Measurements from ENCODE around the gene RHEBL1.

RHEBL1 gene

DNA sequence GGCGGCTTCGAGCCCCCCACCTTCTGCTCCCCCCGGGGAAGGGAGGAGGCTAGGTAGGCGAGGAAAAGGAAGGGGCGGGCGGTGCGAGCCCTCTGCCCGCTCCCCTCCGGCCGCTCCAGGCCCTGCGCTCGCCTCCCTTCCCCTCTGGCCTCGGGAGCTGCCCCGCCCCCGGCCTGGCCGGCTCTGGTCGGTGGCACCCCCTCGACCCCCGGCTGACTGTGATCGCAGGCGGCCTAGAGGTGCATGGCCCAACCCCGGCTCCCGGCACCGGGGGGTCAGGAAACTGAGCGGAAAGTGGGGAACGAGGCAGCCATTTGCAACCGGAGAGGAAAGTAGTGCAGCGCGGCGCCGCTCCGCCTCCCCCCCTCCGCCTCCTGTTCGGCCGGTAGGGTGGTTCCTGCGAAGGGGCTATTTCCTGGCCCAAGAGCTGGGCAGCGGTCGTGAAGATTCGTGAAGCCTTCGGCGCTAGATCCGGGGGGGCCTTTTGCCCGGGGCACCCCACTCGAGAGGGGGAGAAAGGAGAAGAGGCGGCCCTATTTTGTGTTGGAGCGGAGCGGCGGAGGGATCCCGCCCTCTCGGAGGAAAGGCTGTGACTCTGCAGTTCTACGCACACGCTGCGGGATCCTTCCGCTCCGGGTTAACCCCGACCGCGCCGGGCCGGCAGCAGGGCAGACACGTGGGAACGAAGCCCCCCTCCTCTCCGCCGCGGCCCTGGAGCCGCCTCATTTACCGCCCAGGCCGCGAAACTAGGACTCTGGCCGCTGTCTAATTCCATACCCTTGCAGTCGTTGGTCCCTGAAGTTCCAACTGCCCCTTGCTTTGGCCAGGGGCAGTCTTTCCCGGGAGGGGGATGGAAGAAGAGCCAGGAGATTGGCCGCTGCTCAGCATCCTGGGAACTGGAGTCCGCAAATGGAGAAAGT, 9.3 kb downstream of the RHEBL1 start, which contains the start of gene KMT2D:
Gene KMT2D, minus strand, starts transcription at position 558 of the 920 bp plus-strand sequence. CDS start 5,470 bp downstream, outside the sequence.
- peak within 1 kb of the TSS; percentile 88 for H3K4me3 ChIP-seq (ENCODE audit: low read depth, low read length)
- in situ Hi-C loops (cut with HindIII; ENCODE audit: low sequenced_read_pairs), result loop anchor here (10.0 kb wide), 2 partner anchors 144 to 174 kb away; no protein-coding TSS in a partner anchor
- TF ChIP-seq, protein P1, sequence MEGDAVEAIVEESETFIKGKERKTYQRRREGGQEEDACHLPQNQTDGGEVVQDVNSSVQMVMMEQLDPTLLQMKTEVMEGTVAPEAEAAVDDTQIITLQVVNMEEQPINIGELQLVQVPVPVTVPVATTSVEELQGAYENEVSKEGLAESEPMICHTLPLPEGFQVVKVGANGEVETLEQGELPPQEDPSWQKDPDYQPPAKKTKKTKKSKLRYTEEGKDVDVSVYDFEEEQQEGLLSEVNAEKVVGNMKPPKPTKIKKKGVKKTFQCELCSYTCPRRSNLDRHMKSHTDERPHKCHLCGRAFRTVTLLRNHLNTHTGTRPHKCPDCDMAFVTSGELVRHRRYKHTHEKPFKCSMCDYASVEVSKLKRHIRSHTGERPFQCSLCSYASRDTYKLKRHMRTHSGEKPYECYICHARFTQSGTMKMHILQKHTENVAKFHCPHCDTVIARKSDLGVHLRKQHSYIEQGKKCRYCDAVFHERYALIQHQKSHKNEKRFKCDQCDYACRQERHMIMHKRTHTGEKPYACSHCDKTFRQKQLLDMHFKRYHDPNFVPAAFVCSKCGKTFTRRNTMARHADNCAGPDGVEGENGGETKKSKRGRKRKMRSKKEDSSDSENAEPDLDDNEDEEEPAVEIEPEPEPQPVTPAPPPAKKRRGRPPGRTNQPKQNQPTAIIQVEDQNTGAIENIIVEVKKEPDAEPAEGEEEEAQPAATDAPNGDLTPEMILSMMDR (IDR thresholded peaks at IDR 0.05; ENCODE audit: low read depth, low read length, missing control alignments), result peak; percentile 41
- peak; percentile 90 for DNase-seq (ENCODE audit: low read depth)

DNA sequence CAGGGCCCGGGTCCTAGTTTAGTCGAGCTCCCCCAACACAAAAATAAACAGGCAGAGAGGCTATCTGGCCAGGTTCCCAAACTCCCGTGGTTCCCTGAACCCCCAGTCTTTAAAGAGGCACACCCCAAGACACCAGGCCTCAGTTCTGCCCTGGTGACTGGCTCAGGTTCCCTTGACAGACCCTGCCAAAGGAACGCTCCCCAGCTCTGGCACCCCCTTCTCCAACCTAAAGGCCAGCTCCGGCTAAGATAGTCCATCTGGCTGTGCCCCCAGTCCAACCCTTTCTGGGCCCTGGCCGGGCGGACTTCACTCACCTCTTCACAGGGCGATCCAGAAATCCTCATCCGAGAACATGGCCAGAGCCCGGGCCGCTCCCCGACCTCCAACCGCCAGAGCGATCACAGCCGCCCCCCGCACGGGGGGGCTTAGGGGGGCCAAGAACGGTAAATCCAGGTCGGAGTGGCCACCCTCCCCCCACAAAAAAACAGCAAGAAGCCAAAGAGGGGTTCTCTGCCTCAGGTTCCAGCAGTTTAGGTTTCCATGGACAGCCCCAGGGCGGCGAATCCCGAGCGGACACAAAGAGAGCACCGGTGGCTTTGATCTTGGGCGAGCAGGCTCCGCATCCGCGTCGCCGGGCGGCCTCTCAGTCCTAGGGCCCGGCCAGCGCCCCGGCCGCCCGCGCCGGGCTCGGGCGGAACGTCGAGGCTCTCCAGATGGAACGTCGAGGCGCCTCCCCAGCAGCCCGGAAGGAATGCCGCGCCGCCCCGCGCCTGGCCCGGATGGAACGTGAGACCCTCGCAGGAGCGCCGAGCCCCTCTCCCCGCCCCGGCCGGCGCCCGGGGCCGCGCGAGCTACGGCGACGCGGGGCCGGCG, 10.2 kb downstream of the RHEBL1 start:
- in situ Hi-C loops (cut with HindIII; ENCODE audit: low sequenced_read_pairs), result loop anchor here (10.0 kb wide), 2 partner anchors 145 to 175 kb away; no protein-coding TSS in a partner anchor
- DNase-seq (ENCODE audit: low read depth), result no peak
- peak overlapping the region; percentile 88 for H3K4me3 ChIP-seq (ENCODE audit: low read depth, low read length)
- TF ChIP-seq, protein P1 (IDR thresholded peaks at IDR 0.05; ENCODE audit: low read depth, low read length, missing control alignments), result no peak

DNA sequence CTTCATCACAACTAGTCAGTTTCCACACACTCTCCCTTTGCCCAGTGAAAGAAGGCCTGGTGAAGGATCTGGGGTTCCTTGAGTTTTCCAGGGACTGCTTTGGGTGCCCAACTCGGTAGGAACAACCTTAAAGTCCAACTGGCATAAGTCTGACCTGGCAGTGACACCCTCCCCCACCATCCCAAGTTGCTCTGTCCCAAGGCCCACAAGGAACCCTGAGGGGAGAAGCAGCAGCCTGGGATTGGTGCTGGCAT, 10.8 kb downstream of the RHEBL1 start:
- TF ChIP-seq, protein P1 (IDR thresholded peaks at IDR 0.05; ENCODE audit: low read depth, low read length, missing control alignments), result no peak
- peak overlapping the region; percentile 88 for H3K4me3 ChIP-seq (ENCODE audit: low read depth, low read length)
- in situ Hi-C loops (cut with HindIII; ENCODE audit: low sequenced_read_pairs), result no loop called here
- no peak for DNase-seq (ENCODE audit: low read depth)

DNA sequence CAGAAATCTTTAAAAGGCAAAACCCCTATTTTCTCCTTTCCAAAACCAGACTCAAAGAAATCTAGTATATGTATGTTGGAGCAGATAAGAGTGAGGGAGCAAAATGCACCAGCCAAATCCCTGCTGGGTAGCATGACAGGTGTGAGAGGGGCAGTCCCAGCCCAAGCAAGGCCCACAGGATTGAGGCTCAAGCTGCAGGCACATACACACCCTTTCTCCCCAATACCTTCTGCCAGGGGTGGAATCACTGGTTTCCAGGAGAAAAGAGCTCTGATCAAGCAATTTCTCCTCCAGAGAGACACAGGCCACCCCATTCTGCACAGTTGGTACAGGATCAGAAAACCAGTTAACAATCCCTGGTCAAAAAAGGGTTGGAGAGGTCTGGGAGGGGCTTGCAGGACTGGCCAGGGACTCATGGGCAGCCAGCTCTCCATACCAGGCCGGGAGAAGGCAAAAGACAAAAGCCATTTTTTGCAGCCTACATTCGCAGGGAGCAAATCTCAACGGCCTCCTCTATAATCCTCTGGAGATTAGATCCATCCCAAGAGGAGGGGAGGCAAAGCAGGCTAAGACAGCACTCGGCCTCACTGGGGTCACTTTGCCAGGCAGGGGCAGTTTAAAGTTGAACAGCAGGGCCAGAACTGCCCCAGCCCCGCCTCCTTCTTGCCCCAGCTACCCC, 11.3 kb downstream of the RHEBL1 start:
- in situ Hi-C loops (cut with HindIII; ENCODE audit: low sequenced_read_pairs), result no loop called here

DNA sequence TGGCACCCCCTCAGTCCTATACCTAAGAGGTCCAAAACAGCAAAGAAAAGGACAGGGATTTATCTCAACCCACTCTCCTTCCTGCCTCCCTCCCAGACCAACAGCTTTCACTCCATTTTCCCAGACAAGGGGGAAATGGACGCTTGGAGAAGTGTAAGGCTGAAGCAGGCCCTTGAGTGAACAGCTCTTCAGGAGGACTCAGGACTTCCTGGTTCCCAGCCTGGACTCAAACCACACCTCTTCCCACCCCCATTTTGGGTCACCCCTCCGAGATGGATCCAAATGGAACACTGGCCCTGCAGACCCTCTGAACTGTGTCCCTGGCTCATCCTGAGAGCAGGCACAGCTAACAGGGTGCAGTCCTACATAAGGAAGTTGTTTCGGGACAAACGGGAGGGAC, 11.9 kb downstream of the RHEBL1 start:
- peak overlapping the region; percentile 88 for H3K4me3 ChIP-seq (ENCODE audit: low read depth, low read length)
- DNase-seq (ENCODE audit: low read depth), result no peak
- TF ChIP-seq, protein P1 (IDR thresholded peaks at IDR 0.05; ENCODE audit: low read depth, low read length, missing control alignments), result no peak
- in situ Hi-C loops (cut with HindIII; ENCODE audit: low sequenced_read_pairs), result no loop called here

More for the DNA sequence above, 11.3 kb downstream of the RHEBL1 start:
- TF ChIP-seq, protein P1 (IDR thresholded peaks at IDR 0.05; ENCODE audit: low read depth, low read length, missing control alignments), result no peak
- DNase-seq (ENCODE audit: low read depth), result no peak
- peak overlapping the region; percentile 88 for H3K4me3 ChIP-seq (ENCODE audit: low read depth, low read length)

Measured in astrocyte of the cerebellum (primary cell).